ENCODE results near the gene CROCC.

The CROCC gene

DNA sequence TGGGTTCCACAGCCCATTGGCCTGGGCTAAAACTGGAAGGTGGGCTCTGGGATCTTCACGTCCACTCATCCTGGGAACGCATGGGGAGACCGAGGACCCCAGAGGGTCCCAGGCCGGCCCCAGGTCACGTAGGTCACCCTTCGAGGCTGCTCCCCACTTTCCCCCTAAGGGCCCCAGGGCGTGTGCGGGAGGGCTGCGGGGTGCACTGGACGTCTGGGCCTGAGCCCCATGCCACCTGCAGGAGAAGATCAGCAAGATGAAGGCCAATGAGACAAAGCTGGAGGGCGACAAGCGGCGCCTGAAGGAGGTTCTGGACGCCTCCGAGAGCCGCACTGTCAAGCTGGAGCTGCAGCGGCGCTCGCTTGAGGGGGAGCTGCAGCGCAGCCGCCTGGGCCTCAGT lies 46.2 kb downstream of the CROCC start:
- no peak overlapping the region for H3K27ac ChIP-seq (ENCODE audit: low read depth, low read length)

DNA sequence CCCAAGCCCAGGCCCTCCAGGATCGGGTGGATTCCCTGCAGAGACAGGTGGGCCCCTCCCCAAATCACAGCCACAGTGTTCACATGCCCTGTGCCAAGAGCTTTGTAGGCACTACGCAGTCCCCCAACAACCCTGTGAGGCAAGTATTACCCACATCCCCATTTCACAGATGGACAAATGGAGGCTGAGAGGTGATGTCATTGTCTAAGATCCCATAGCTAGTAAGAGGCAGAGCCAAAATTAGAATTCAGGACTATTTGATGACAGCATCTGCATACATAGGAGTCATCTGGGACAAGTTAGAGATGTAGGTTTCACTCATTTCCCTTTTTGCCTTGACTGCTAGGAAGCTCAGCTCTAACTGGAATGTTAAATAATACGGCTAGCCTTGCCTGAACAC lies 46.6 kb downstream of the CROCC start:
- Histone ChIP-seq H3K27ac (ENCODE audit: low read depth, low read length) (no peak overlapping the region), H3K4me1 (ENCODE audit: control insufficient read depth, insufficient read depth, low read length) (peaks cover 7% of the 10 kb centered on the region; the same call in 1 of the 2 replicates), H3K4me3 (ENCODE audit: low read depth, low read length) (no peak overlapping the region), H3K9ac (ENCODE audit: low read depth, low read length) (no peak overlapping the region), H3K36me3 (ENCODE audit: control insufficient read depth, insufficient read depth, low read length) (peaks cover 66% of the 10 kb centered on the region), H3K9me3 (ENCODE audit: control insufficient read depth, insufficient read depth, low read length) (no peaks in the 10 kb centered on the region), H3K27me3 (ENCODE audit: control insufficient read depth, insufficient read depth, low read length) (no peaks in the 10 kb centered on the region)

More for the DNA sequence above, 46.2 kb downstream of the CROCC start:
- H3K9me3 ChIP-seq (ENCODE audit: control insufficient read depth, insufficient read depth, low read length), result no peaks in the 10 kb centered on the region
- H3K4me1 ChIP-seq (ENCODE audit: control insufficient read depth, insufficient read depth, low read length), result peaks cover 7% of the 10 kb centered on the region; the same call in 1 of the 2 replicates
- H3K27me3 ChIP-seq (ENCODE audit: control insufficient read depth, insufficient read depth, low read length), result no peaks in the 10 kb centered on the region
- H3K4me3 ChIP-seq (ENCODE audit: low read depth, low read length), result no peak overlapping the region
- peaks cover 62% of the 10 kb centered on the region for H3K36me3 ChIP-seq (ENCODE audit: control insufficient read depth, insufficient read depth, low read length)
- no peak overlapping the region for H3K9ac ChIP-seq (ENCODE audit: low read depth, low read length)

- Histone ChIP-seq H3K27ac (ENCODE audit: low read depth, low read length) (no peak overlapping the region), H3K4me1 (ENCODE audit: control insufficient read depth, insufficient read depth, low read length) (peaks cover 7% of the 10 kb centered on the region; the same call in 1 of the 2 replicates), H3K9me3 (ENCODE audit: control insufficient read depth, insufficient read depth, low read length) (no peaks in the 10 kb centered on the region), H3K27me3 (ENCODE audit: control insufficient read depth, insufficient read depth, low read length) (no peaks in the 10 kb centered on the region), H3K4me3 (ENCODE audit: low read depth, low read length) (no peak overlapping the region), H3K36me3 (ENCODE audit: control insufficient read depth, insufficient read depth, low read length) (peaks cover 68% of the 10 kb centered on the region), H3K9ac (ENCODE audit: low read depth, low read length) (no peak overlapping the region)
These were observed 47.4 kb downstream of the CROCC start for GRCh38 chr1:16969057-16969611.

- no peak overlapping the region for H3K27ac ChIP-seq (ENCODE audit: low read depth, low read length)
- H3K36me3 ChIP-seq (ENCODE audit: control insufficient read depth, insufficient read depth, low read length), result peaks cover 68% of the 10 kb centered on the region
- no peaks in the 10 kb centered on the region for H3K27me3 ChIP-seq (ENCODE audit: control insufficient read depth, insufficient read depth, low read length)
- H3K9ac ChIP-seq (ENCODE audit: low read depth, low read length), result no peak overlapping the region
- no peaks in the 10 kb centered on the region for H3K9me3 ChIP-seq (ENCODE audit: control insufficient read depth, insufficient read depth, low read length)
- H3K4me3 ChIP-seq (ENCODE audit: low read depth, low read length), result no peak overlapping the region
- peaks cover 7% of the 10 kb centered on the region; the same call in 1 of the 2 replicates for H3K4me1 ChIP-seq (ENCODE audit: control insufficient read depth, insufficient read depth, low read length)
These were observed 47.9 kb downstream of the CROCC start for GRCh38 chr1:16969651-16970050.

DNA sequence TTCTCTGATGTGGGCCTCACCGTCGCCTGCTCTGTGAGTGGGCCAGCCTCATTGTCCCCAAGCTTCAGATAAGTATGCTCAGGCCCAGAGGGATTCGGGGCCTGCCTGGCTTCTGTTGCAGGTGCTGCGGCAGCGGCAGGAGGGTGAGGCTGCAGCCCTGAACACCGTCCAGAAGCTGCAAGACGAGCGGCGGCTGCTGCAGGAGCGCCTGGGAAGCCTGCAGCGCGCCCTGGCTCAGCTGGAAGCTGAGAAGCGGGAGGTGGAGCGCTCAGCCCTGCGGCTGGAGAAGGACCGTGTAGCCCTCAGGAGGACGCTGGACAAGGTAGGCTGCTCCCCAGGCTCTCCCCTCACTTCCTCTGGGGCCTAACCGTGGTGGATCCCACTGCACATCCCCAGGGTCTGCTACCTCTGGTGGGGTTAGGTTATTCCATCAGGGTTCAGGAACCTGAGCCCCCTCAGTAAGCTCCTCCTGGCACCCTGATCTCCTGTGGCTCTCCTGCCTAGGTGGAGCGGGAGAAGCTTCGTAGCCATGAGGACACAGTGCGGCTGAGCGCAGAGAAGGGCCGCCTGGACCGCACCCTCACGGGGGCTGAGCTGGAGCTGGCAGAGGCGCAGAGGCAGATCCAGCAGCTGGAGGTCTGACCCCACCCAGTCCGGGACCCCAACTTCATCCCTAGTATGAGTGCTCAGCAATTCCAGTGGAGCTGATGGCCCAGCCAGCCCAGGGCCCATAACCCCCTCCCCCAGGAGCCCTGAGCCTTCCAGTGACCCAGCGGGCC lies 48.6 kb downstream of the CROCC start:
- no peak overlapping the region for H3K4me3 ChIP-seq (ENCODE audit: low read depth, low read length)
- no peak overlapping the region for H3K27ac ChIP-seq (ENCODE audit: low read depth, low read length)
- H3K9me3 ChIP-seq (ENCODE audit: control insufficient read depth, insufficient read depth, low read length), result no peaks in the 10 kb centered on the region
- no peaks in the 10 kb centered on the region for H3K27me3 ChIP-seq (ENCODE audit: control insufficient read depth, insufficient read depth, low read length)
- H3K4me1 ChIP-seq (ENCODE audit: control insufficient read depth, insufficient read depth, low read length), result peaks cover 7% of the 10 kb centered on the region; the same call in 1 of the 2 replicates
- H3K36me3 ChIP-seq (ENCODE audit: control insufficient read depth, insufficient read depth, low read length), result peaks cover 69% of the 10 kb centered on the region
- no peak overlapping the region for H3K9ac ChIP-seq (ENCODE audit: low read depth, low read length)

- Histone ChIP-seq H3K9ac (ENCODE audit: low read depth, low read length) (no peak overlapping the region), H3K36me3 (ENCODE audit: control insufficient read depth, insufficient read depth, low read length) (peaks cover 67% of the 10 kb centered on the region), H3K4me1 (ENCODE audit: control insufficient read depth, insufficient read depth, low read length) (peaks cover 7% of the 10 kb centered on the region; the same call in 1 of the 2 replicates), H3K27me3 (ENCODE audit: control insufficient read depth, insufficient read depth, low read length) (no peaks in the 10 kb centered on the region), H3K9me3 (ENCODE audit: control insufficient read depth, insufficient read depth, low read length) (no peaks in the 10 kb centered on the region), H3K27ac (ENCODE audit: low read depth, low read length) (peak overlapping the region; percentile 48), H3K4me3 (ENCODE audit: low read depth, low read length) (no peak overlapping the region)
These were observed 49.8 kb downstream of the CROCC start for GRCh38 chr1:16971341-16972188.

DNA sequence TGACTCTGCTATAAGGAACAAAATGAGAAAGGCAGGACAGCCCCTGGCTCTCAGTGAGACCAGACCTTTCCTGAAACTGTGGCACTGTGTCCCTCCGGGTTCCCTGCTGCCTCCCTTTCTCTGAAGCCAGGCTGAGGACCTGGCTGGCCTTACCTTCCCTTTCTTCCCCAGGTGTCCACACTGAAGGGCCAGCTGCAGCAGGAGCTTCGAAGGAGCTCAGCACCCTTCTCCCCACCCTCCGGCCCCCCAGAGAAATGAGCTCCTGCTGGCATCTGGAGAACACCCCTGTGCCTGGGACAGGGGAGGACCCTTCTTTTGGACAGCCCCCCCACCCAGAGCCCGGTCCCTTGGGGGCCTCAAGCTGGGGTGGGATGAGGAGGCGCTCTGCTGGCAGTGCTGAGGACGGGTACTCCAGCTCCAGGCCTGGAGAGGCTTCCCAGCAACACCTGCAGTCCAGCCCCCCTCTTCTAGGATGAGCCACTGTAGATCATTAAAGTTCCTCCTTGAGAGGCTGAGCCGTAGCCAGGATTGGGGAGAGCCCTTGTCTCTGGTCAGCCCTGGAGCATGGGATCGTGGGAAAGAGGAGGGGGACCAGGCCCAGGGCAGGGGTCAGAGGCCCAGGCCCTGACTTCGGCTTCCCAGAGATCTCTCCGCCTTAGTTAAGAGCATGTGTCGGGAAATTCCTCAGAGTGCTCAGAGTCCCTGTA lies 50.6 kb downstream of the CROCC start:
- H3K4me1 ChIP-seq (ENCODE audit: control insufficient read depth, insufficient read depth, low read length), result peaks cover 7% of the 10 kb centered on the region; the same call in 1 of the 2 replicates
- H3K27me3 ChIP-seq (ENCODE audit: control insufficient read depth, insufficient read depth, low read length), result no peaks in the 10 kb centered on the region
- peak overlapping the region; percentile 48 for H3K27ac ChIP-seq (ENCODE audit: low read depth, low read length)
- no peak overlapping the region for H3K4me3 ChIP-seq (ENCODE audit: low read depth, low read length)
- no peaks in the 10 kb centered on the region for H3K9me3 ChIP-seq (ENCODE audit: control insufficient read depth, insufficient read depth, low read length)
- H3K36me3 ChIP-seq (ENCODE audit: control insufficient read depth, insufficient read depth, low read length), result peaks cover 71% of the 10 kb centered on the region
- no peak overlapping the region for H3K9ac ChIP-seq (ENCODE audit: low read depth, low read length)

- Histone ChIP-seq H3K27me3 (ENCODE audit: control insufficient read depth, insufficient read depth, low read length) (no peaks in the 10 kb centered on the region), H3K4me1 (ENCODE audit: control insufficient read depth, insufficient read depth, low read length) (peaks cover 7% of the 10 kb centered on the region; the same call in 1 of the 2 replicates), H3K27ac (ENCODE audit: low read depth, low read length) (no peak overlapping the region), H3K36me3 (ENCODE audit: control insufficient read depth, insufficient read depth, low read length) (peaks cover 72% of the 10 kb centered on the region), H3K9ac (ENCODE audit: low read depth, low read length) (no peak overlapping the region), H3K9me3 (ENCODE audit: control insufficient read depth, insufficient read depth, low read length) (no peaks in the 10 kb centered on the region), H3K4me3 (ENCODE audit: low read depth, low read length) (no peak overlapping the region)
These were observed 51.5 kb downstream of the CROCC start for GRCh38 chr1:16973215-16973614.

GRCh38 chr1:16975211-16975610 lies 53.5 kb downstream of the CROCC start:
- Histone ChIP-seq H3K4me3 (ENCODE audit: low read depth, low read length) (no peak overlapping the region), H3K9me3 (ENCODE audit: control insufficient read depth, insufficient read depth, low read length) (no peaks in the 10 kb centered on the region), H3K27me3 (ENCODE audit: control insufficient read depth, insufficient read depth, low read length) (no peaks in the 10 kb centered on the region), H3K36me3 (ENCODE audit: control insufficient read depth, insufficient read depth, low read length) (peaks cover 59% of the 10 kb centered on the region), H3K4me1 (ENCODE audit: control insufficient read depth, insufficient read depth, low read length) (peaks cover 12% of the 10 kb centered on the region), H3K9ac (ENCODE audit: low read depth, low read length) (no peak overlapping the region), H3K27ac (ENCODE audit: low read depth, low read length) (no peak overlapping the region)

DNA sequence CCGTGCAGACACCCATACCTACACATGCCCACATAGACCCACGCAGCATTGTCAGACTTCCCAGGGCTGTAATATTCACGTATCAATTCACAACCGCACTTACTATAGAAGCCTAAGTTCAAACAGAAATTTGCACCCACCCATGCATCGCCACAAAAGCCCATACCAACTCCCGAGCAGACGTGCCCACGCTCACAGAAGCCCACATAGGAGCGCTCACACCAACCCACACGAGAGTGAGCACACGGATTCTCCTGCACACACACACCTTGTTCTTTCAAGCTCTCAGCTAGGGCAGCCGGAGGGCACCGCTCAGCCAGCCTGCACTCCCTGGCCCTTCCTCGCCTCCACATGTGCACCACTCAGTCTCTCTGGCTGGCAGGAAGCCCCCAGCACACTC lies 54.1 kb downstream of the CROCC start:
- peaks cover 53% of the 10 kb centered on the region for H3K36me3 ChIP-seq (ENCODE audit: control insufficient read depth, insufficient read depth, low read length)
- H3K9ac ChIP-seq (ENCODE audit: low read depth, low read length), result no peak overlapping the region
- no peak overlapping the region for H3K4me3 ChIP-seq (ENCODE audit: low read depth, low read length)
- H3K27ac ChIP-seq (ENCODE audit: low read depth, low read length), result no peak overlapping the region
- peaks cover 13% of the 10 kb centered on the region for H3K4me1 ChIP-seq (ENCODE audit: control insufficient read depth, insufficient read depth, low read length)
- no peaks in the 10 kb centered on the region for H3K27me3 ChIP-seq (ENCODE audit: control insufficient read depth, insufficient read depth, low read length)
- no peaks in the 10 kb centered on the region for H3K9me3 ChIP-seq (ENCODE audit: control insufficient read depth, insufficient read depth, low read length)

All from HUES48 (cell line).